Heart right ventricle (tissue), 16 donors: Measurements from ENCODE around the gene SGK2. TPM values are rescaled to one million over a fixed set of nuclear protein-coding genes. Genes with fewer than 3 reads are reported as not detected.
A peak's percentile ranks its signal among the peaks of the same experiment; 100 is the strongest.

Experiments
- ATAC-seq, 8 donors: fragments of 200-7000 bp; cut with Tn5 transposase; one replicate each; pipeline ENCODE4 v1.9.1; 2020; ENCODE audit warnings: mild to moderate bottlenecking in 8 of 8, moderate library complexity in 8 of 8, moderate number of reproducible peaks in 1 of 8
- DNase-seq, 2 donors: peaks; one replicate each; pipeline ENCODE4 v3.0.0-alpha.2; 2020
- H3K27ac ChIP-seq, 10 donors: fragments of 200-600 bp; sonication (generic) in 2 of 10; one replicate each; pipeline versions ENCODE4 v1.5.0 to v1.8.0; 2020 to 2022; ENCODE audit warnings: mild to moderate bottlenecking in 3 of 10
- H3K27me3 ChIP-seq, 7 donors: fragments of 200-600 bp; one replicate each; pipeline ENCODE4 v1.8.0; 2021 to 2022; ENCODE audit warnings: mild to moderate bottlenecking in 2 of 7
- H3K36me3 ChIP-seq, 9 donors: fragments of 200-600 bp; sonication (generic) in 1 of 9; one replicate each; pipeline versions ENCODE4 v1.5.0 to v1.8.0; 2020 to 2022; ENCODE audit warnings: mild to moderate bottlenecking in 2 of 9
- H3K4me1 ChIP-seq, 9 donors: fragments of 200-600 bp; sonication (generic) in 1 of 9; one replicate each; pipeline versions ENCODE4 v1.5.0 to v1.8.0; 2020 to 2022; ENCODE audit warnings: mild to moderate bottlenecking in 4 of 9
- H3K4me3 ChIP-seq, 10 donors: fragments of 200-600 bp; sonication (generic) in 2 of 10; one replicate each; pipeline versions ENCODE4 v1.5.0 to v1.8.0; 2020 to 2022; ENCODE audit warnings: mild to moderate bottlenecking in 7 of 10, moderate library complexity in 2 of 10
- H3K9me3 ChIP-seq, 11 donors: fragments of 200-600 bp in 10 of 11; sonication (generic) in 2 of 11; one replicate each; pipeline versions ENCODE4 v1.5.0 to v1.8.0; 2013 to 2022; ENCODE audit warnings: mild to moderate bottlenecking in 2 of 11, control low read depth in 1 of 11, moderate library complexity in 1 of 11
- WGBS, 2 donors: extraction: QIAGEN DNeasy Blood & Tissue Kit; methylation state at CpG; one replicate each; pipeline ENCODE4 v1.1.7; 2013; ENCODE audit warnings: inconsistent platforms in 1 of 2; 5-methylcytosine and 5-hydroxymethylcytosine counted together
- intact Hi-C, 10 donors: fragments of 100-400 bp; cut with DNase I; formaldehyde crosslinking; loops; one replicate each; pipeline versions ENCODE4 v1.11.1 to v1.14.2; 2022
- polyA plus RNA-seq, 2 donors: library from polyadenylated mRNA; stranded (reverse); fragments of 200-250 nt; gene quantifications; one replicate each; pipeline ENCODE4 v1.2.3, GENCODE V29; 2013
- total RNA-seq, 10 donors: library from RNA; stranded (reverse); fragmentation: NEBNext Ultra II Directional in 3 of 10; extraction: Animal tissue kit (Norgen Biotek cat#: 25700) in 3 of 10; gene quantifications; one replicate each; pipeline versions ENCODE4 v1.2.1 to v1.2.4, GENCODE V29; 2021 to 2023
- TF ChIP-seq, protein P1 (sequence below), 9 donors: fragments of 200-600 bp; sonication (generic) in 2 of 9; IDR thresholded peaks; one replicate each; pipeline versions ENCODE4 v1.5.0 to v1.8.0; 2021 to 2022; ENCODE audit warnings: antibody characterized with exemption in 9 of 9, mild to moderate bottlenecking in 5 of 9, moderate library complexity in 1 of 9
- donor health status: Arrhythmogenic right ventricular cardiomyopathy.
- donor health status: ischemic (EF 13 %, LVEDD 7.1; RV severe dilation, severe dysfunction).
- donor health status: healthy with polysubstance abuse.
- donor health status: DM: no; HTN: yes; CAD: no.
- donor health status: DM: no; HTN: no; CAD: no.
- donor health status: ischemic (EF 25% LVEDD 6.9; RV normal size, moderate dysfunction).
- donor health status: ischemic (EF 25% LVEDD 5.7; RV mildly dilated, moderate dysfunction).
- donor health status: healthy.
- donor health status: DM: yes; HTN: yes; CAD: no.
- donor health status: Ischemic cardiomyopathy.
- donor health status: ischemic (EF 35%, LVEDD 5.7; RV mildly dilated, moderate dysfunction).
- donor health status: nonischemic (EF 11% LVEDD 7.7; RV severe dilation, severe dysfunction).
- donor health status: DM: yes; HTN: yes; CAD: no.
- donor health status: PGD.
- donor health status: ischemic (EF 29% LVEDD 5.4; RV normal size, mild dysfunction).
- donor health status: nonischemic (EF 23%, LVEDD 6.1; RV moderate dilation, normal function).

The SGK2 gene
- total and polyA plus RNA-seq, 12 donors: 0.09 to 3.1 (median 0.45) TPM; not detected in 3

DNA sequence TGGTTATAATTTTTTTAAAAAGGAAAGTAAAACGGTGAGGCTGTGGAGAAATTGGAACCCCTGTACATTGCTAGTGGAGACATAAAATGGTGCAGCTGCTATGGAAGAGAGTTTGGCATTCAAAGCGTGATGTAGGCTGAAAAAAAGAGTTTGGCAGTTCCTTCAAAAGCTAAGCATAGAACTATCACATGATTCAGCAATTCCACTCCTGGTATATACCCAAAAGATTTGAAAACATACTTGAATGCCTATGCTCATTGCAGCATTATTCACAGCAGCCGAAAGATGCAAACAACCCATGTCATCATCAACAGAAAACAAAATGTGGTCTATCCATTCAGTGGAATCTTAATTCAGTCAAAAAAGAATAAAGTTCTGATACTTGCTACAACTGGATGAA lies 4.5 kb upstream of the SGK2 start:
- ATAC-seq (no peak), DNase-seq (no peak)
- Histone ChIP-seq H3K4me1 (peaks cover 0 to 10% (median 0%) of the 10 kb centered on the region in 9 donors), H3K4me3 (no peak overlapping the region), H3K36me3 (no peaks in the 10 kb centered on the region), H3K9me3 (no peaks in the 10 kb centered on the region), H3K27me3 (no peaks in the 10 kb centered on the region), H3K27ac (no peak overlapping the region)
- WGBS, 2 donors: 78 to 81% methylated on average over 3 of the region's 3 CpGs
- intact Hi-C loops: no loop called here
- TF ChIP-seq, protein P1, sequence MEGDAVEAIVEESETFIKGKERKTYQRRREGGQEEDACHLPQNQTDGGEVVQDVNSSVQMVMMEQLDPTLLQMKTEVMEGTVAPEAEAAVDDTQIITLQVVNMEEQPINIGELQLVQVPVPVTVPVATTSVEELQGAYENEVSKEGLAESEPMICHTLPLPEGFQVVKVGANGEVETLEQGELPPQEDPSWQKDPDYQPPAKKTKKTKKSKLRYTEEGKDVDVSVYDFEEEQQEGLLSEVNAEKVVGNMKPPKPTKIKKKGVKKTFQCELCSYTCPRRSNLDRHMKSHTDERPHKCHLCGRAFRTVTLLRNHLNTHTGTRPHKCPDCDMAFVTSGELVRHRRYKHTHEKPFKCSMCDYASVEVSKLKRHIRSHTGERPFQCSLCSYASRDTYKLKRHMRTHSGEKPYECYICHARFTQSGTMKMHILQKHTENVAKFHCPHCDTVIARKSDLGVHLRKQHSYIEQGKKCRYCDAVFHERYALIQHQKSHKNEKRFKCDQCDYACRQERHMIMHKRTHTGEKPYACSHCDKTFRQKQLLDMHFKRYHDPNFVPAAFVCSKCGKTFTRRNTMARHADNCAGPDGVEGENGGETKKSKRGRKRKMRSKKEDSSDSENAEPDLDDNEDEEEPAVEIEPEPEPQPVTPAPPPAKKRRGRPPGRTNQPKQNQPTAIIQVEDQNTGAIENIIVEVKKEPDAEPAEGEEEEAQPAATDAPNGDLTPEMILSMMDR (IDR thresholded peaks at IDR 0.05): no peak

DNA sequence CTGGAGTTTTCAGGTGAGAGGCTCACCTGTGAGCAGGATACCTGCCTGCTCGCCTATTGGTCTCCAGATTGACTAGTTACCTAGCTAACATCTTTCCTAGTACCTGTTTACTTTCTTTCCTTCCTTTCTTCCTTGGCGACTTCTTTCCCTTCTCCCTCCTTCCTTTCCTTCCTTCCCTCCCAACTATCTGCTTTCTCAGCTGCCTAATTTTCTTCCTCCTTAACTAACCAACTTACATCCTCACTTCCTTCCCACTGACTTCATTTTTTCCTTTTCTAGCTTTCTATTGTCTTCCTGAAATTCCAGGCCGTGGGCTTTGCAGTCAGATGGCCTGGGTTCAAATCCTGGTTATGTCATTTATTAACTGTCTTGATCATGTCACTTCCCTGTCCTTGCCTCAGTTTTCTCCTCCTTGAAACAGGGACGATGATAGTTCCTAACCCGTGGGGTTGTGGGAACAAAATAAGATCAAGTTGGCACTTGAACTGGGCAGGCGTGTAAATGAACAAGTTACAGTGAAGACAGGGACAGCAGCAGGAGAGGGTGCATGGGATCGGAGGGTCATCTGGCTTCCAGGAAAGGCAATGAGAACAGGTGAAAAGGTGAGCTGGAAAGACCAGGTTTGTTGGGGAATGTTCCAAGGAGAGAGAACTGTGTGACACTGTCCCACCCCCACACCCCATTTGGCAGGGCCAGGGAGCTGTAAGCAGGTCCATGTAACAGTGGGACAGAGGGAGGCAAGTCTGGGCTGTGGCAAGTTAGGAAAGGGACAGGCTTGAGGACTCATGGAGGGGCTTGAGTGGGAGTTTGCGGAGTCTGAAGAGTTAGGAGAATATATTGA lies 540 bp downstream of the SGK2 start:
- Histone ChIP-seq H3K27me3 (no peaks in the 10 kb centered on the region), H3K9me3 (no peaks in the 10 kb centered on the region), H3K4me1 (peaks cover 0 to 10% (median 0%) of the 10 kb centered on the region in 9 donors), H3K27ac (no peak overlapping the region), H3K4me3 (no peak overlapping the region), H3K36me3 (no peaks in the 10 kb centered on the region)
- intact Hi-C loops: no loop called here
- TF ChIP-seq, protein P1 (IDR thresholded peaks at IDR 0.05): no peak
- no peak for ATAC-seq
- no peak for DNase-seq
- 83 to 84% methylated on average over 8 of the region's 8 CpGs for WGBS, 2 donors

DNA sequence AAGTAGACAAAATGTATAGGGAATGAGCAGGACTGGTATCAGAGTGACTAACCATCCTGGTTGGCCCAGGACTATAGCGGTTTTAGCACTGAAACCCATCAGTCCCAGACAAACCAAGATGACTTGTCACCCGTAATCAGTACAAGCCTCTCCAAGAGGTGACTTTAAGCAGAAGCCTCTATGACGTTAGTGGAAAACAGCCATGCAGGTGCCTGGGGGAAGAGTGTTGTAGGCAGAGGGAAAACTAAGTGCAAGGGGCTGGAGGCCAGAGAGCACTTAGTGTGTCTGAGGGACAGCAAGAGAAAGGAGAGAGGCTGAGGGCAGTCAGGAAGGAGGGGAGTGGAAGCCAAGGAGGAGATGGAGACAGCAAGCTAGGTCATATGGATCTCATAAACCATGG lies 2.1 kb downstream of the SGK2 start:
- TF ChIP-seq, protein P1 (IDR thresholded peaks at IDR 0.05): no peak
- ATAC-seq: no peak

DNA sequence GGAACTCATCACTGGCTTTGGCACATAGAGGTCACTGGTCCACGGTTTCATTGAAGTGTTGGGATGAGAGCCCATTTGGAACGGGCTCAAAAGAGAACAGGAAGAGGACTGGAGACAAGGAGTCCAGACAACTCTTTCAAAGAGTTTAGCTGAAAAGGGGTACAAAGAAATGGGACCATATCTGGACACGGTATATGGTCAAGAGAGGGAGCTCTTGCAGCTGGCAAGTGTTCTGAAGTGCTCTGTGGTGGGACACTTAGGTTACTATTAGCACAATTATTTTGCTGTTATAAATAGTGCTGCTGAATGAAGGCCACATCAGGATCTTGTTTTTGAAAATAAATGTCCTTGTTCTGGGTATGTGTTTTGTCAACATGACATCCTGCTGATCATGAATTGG lies 4.6 kb downstream of the SGK2 start:
- DNase-seq (no peak), ATAC-seq (peak in 2 of 8 donors; percentile 12 to 36)
- no peaks in the 10 kb centered on the region for H3K36me3 ChIP-seq
- peaks cover 0 to 5% (median 0%) of the 10 kb centered on the region in 9 donors for H3K4me1 ChIP-seq
- H3K27ac ChIP-seq: no peak overlapping the region
- H3K9me3 ChIP-seq: no peaks in the 10 kb centered on the region
- H3K4me3 ChIP-seq: no peak overlapping the region
- intact Hi-C loops: no loop called here
- H3K27me3 ChIP-seq: no peaks in the 10 kb centered on the region
- 29 to 47% methylated on average over 3 of the region's 3 CpGs for WGBS, 2 donors
- TF ChIP-seq, protein P1 (IDR thresholded peaks at IDR 0.05): no peak

More for the DNA sequence above, 2.1 kb downstream of the SGK2 start:
- WGBS, 2 donors: 73 to 78% methylated on average over 3 of the region's 3 CpGs
- intact Hi-C loops: no loop called here
- Histone ChIP-seq H3K9me3 (no peaks in the 10 kb centered on the region), H3K27me3 (no peaks in the 10 kb centered on the region), H3K4me1 (peaks cover 0 to 10% (median 0%) of the 10 kb centered on the region in 9 donors), H3K4me3 (no peak overlapping the region), H3K27ac (no peak overlapping the region), H3K36me3 (no peaks in the 10 kb centered on the region)
- no peak for DNase-seq
